DLD1 (cell line): ENCODE measurements around the gene MYZAP.

Source experiments
- in situ Hi-C: cut with HindIII; loops from 2 replicates; pipeline ENCODE4 v1.10.0; 2017; ENCODE audit warnings: low sequenced_read_pairs

The MYZAP gene

GRCh38 chr15:57561041-57561711, 30.5 kb upstream of the MYZAP start:
- in situ Hi-C loops: no loop called here

DNA sequence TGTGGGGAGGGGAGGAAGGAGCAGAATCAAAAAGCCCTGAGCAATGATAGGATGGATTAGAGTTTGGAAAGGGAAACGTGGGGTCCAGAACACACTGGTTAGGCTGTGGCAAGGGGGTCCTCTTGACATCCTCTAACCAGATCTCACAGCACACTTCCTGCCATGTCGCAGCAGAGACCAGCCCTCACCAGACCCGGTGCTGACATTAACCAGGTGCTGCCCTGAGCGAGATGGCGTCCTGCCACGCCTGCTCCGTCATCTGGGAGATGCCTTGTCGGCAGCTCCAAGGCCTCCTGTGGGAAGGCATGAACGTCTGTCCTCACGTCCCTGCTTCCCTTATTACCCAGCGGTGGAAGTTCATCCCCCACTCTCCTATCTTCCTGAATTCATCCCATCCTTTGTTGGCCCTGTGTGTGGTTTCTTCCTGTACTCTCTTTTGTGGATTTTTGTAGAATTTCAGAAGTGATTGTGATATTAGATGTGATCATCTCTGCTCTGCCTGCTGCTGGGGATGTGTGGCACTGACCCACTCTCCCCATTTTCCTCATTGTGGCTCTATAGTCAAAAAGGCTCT, 29.4 kb upstream of the MYZAP start:
- in situ Hi-C loops: no loop called here

- in situ Hi-C loops: no loop called here
Observed at GRCh38 chr15:57563416-57563815, 28.3 kb upstream of the MYZAP start.

DNA sequence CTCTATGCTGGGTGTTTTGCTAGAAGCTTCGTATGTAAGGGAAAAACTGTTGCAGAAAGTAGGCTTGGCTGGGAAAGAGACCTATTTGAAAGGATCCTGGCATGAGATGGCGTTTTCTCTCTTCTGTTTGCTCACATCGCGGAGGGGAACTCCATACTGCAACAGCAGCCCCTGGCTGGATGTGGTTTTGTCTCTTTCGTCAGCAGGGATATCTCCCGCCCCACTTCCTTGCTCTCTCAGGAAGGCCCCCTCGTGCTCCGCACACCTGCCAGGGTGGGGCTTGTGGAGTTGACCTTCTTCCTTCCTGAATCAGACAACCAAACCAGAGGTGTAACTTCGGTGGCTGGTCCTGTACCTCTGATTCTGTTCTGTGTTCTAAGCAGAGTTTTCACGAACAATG, 26.4 kb upstream of the MYZAP start:
- in situ Hi-C loops: no loop called here

GRCh38 chr15:57566834-57567233, 24.9 kb upstream of the MYZAP start:
- in situ Hi-C loops: no loop called here

DNA sequence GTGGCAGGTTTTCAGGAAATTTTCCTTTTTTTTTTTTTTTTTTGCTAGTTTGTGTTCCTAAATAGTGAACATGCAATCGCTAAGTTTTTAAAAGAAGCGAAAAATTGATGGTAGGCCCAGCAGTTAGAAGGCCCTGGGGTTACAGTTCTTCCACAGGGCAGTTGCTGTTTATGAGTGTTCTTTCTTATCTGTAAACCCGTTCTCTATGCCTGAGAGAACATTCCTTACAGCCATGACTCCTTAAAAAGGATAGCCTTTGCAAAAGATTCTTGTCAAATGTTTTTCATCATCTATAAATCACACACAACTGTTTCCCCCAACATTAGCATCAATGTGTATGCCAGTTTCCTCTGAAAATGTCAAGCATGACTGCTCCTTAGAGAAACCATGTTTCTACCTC, 23.8 kb upstream of the MYZAP start:
- in situ Hi-C loops: no loop called here

DNA sequence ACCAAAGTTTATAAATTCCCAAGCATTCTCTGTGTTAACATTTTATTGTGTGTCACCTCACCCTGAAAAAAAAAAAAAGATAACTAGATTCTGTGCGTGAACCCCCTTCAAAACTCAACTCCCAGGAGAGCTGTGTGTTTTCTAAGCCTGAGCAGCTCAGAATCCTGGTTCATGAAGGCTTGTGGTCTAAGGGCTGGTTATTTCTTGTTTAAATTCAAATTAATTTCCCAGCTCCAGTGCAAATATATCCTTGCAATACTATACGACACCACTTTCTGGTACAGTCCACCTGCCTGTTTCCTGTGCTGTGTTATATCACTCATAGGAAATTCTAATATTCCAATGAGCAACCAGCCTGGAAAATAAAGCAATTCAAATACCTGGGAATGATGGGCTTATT, 23.4 kb upstream of the MYZAP start:
- in situ Hi-C loops: no loop called here

GRCh38 chr15:57570340-57570739, 21.4 kb upstream of the MYZAP start:
- in situ Hi-C loops: no loop called here

- in situ Hi-C loops: no loop called here
Observed at GRCh38 chr15:57570994-57571393, 20.7 kb upstream of the MYZAP start.

DNA sequence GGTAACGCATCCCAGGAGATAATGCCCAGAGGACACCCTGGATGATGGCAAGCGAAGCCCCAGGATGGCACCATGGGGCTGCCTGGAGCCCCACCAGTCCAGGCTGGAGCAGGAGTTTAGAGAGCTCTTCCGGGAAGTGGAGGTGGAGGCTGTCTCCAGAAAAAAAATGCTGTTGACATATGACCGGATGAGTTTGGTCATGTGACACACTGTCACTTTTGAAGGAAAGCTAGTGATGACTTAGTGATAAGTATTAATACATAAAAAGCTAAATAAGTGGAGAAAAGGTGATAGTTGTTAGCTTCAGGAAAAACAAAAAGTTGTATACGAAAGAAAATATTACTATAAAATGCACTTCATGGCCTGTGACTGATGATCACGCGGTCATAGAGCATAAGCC, 20.0 kb upstream of the MYZAP start:
- in situ Hi-C loops: no loop called here

- in situ Hi-C loops: no loop called here
Observed at GRCh38 chr15:57572468-57572867, 19.2 kb upstream of the MYZAP start.

DNA sequence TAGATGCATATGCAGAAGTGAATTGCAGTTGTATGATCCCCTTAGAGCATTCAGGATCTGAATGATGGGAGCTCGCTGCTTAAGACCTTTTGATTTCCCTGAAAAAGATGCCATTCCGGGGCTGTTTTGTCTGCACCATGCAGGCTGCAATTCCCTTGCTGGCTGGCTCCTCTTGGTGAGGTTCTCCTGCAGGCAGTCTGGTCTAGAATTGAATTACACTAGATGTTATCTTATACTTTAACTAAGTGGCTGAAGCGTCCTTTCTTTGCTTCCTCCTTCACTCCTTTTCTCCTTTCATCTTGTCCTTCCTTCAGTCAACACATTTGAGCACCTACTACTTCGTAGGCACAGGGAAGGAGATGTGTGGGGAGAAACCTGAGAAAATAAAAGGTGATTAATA, 18.6 kb upstream of the MYZAP start:
- in situ Hi-C loops: no loop called here

DNA sequence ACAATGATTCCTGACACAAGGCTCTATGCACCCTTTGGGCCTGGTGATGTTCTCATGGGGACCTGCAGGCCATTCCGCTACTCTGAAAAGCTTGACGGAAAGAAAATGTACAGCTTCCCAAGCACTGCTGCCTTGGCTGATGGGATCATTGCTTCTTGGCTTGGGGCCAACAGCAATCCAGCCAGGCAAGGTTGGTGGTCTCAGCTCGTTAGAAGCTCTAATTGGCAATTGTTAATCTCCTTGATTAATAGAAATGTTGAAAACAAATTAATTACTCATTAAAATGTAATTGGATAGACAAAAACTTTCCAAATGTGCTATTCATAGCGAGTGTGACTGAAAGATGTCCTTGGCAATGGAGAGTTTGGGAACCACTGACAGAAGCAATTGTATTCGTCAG, 16.3 kb upstream of the MYZAP start:
- in situ Hi-C loops: no loop called here

- in situ Hi-C loops: no loop called here
Observed at GRCh38 chr15:57578288-57578900, 13.3 kb upstream of the MYZAP start.

DNA sequence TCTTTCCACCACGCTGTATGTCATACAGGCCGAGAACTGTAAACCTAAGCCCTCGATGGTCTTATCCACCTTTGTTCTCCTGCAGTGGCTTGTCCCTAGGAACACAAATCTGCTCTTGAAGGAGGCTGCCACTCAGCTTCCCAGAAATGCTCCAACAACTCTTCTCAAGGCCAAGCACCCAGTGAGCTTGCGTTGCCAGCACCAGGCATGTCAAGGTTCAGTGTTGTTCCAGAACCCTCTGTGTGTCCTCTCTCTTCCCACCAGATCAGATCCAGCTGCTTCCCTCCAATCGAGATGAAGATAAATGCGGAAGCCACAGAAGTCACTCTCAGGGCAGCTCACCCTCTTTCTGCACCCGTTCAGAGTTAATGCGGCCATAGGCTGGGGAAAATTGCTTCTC, 11.3 kb upstream of the MYZAP start:
- in situ Hi-C loops: no loop called here

DNA sequence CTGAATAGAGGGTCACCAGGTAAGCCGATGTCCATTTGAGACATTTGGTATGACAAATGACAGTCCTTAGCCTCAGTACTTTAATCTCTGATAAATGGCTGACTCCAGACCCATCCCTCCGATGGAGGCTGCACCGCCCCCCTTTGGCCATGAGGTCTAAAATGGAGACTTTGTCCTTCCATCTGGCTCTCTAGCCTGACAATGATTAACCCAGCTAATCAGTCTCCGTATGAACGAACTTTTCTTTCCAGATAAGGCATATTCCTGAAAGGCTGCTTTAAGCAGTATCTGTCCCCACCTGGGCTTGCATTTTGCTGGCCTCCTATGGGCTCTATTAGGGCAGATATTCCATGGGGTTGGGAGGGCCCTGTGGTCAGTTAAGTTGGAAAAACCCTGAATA, 10.8 kb upstream of the MYZAP start:
- in situ Hi-C loops: no loop called here

- in situ Hi-C loops: no loop called here
Observed at GRCh38 chr15:57582090-57582489, 9.6 kb upstream of the MYZAP start.

GRCh38 chr15:57583282-57583681, 8.4 kb upstream of the MYZAP start:
- in situ Hi-C loops: no loop called here

GRCh38 chr15:57583720-57584119, 8.0 kb upstream of the MYZAP start:
- in situ Hi-C loops: no loop called here

GRCh38 chr15:57586661-57587424, 4.9 kb upstream of the MYZAP start:
- in situ Hi-C loops: no loop called here

DNA sequence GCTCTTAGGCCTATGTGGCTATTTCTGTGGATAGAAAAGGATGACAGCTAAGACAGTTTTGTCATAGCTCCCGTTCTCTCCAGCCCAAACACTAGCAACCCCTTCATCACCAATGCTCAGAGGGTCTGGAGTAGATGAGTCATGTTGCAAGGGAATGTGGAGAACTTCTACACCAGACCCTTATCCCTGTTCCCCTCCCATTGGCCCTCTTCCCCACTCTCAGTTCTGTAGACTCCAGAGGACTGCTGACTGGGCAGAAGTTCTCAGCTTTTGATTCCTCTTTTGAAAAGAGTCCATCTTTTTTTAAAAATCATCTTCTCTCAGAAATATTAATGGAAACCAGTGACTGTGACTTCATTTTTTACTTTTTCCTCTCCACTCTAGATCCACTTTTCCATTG, 2.4 kb upstream of the MYZAP start:
- in situ Hi-C loops: no loop called here

DNA sequence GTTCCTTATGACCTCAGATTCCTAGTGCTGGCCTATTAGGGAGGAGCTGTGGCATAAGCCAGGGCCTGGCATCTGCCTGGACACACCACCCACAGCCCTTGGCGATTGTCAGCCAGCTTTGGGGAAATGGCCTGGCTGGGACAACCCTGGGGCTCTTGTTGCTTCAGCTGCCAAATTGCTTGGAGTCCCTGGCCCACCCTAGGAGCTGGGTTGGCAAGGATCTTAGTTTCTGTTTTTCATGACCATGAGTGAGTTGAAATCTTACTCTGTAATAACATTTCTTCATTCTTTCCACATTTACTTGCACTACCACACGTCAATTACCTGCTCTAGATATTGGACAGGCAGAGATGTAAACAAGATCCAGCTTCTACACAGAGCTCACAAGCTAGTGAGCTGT, 1.9 kb upstream of the MYZAP start:
- in situ Hi-C loops: no loop called here
